Measurements from ENCODE around the gene SMIM1.
"Not testable (repeated sequence)": the region's sequence is repeated elsewhere in the genome, so short reads cannot be mapped to it uniquely, and the experiment has no call there.

The SMIM1 gene

GRCh38 chr1:3736708-3737107 lies 35.8 kb upstream of the SMIM1 start:
- no peak for DNase-seq (ENCODE audit: low spot score)

- DNase-seq (ENCODE audit: low spot score) = no peak
Measured at GRCh38 chr1:3738943-3739342, 33.6 kb upstream of the SMIM1 start.

- no peak for DNase-seq (ENCODE audit: low spot score)
Measured at GRCh38 chr1:3740042-3740441, 32.5 kb upstream of the SMIM1 start.

- DNase-seq (ENCODE audit: low spot score) = no peak
Measured at GRCh38 chr1:3740752-3741151, 31.8 kb upstream of the SMIM1 start.

GRCh38 chr1:3741566-3742438 lies 30.7 kb upstream of the SMIM1 start:
- no peak for DNase-seq (ENCODE audit: low spot score)

- no peak for DNase-seq (ENCODE audit: low spot score)
Measured at GRCh38 chr1:3742439-3743298, 29.9 kb upstream of the SMIM1 start.

- DNase-seq (ENCODE audit: low spot score) = no peak
Measured at GRCh38 chr1:3743421-3743820, 29.1 kb upstream of the SMIM1 start.

- no peak for DNase-seq (ENCODE audit: low spot score)
Measured at GRCh38 chr1:3743826-3744225, 28.7 kb upstream of the SMIM1 start.

GRCh38 chr1:3744646-3745045 lies 27.9 kb upstream of the SMIM1 start:
- DNase-seq (ENCODE audit: low spot score) = no peak

GRCh38 chr1:3745071-3745470 lies 27.5 kb upstream of the SMIM1 start:
- DNase-seq (ENCODE audit: low spot score) = no peak

GRCh38 chr1:3745590-3746381 lies 26.8 kb upstream of the SMIM1 start:
- no peak for DNase-seq (ENCODE audit: low spot score)

- DNase-seq (ENCODE audit: low spot score) = no peak
Measured at GRCh38 chr1:3746389-3746829, 26.1 kb upstream of the SMIM1 start.

GRCh38 chr1:3746830-3747521 lies 25.6 kb upstream of the SMIM1 start:
- DNase-seq (ENCODE audit: low spot score) = peak; percentile 87

GRCh38 chr1:3747522-3747848 lies 25.1 kb upstream of the SMIM1 start:
- DNase-seq (ENCODE audit: low spot score) = no peak

GRCh38 chr1:3747903-3748302 lies 24.6 kb upstream of the SMIM1 start:
- DNase-seq (ENCODE audit: low spot score) = no peak

GRCh38 chr1:3748316-3748900 lies 24.1 kb upstream of the SMIM1 start:
- DNase-seq (ENCODE audit: low spot score) = not testable (repeated sequence)

- DNase-seq (ENCODE audit: low spot score) = no peak
Measured at GRCh38 chr1:3749512-3749911, 23.0 kb upstream of the SMIM1 start.

- no peak for DNase-seq (ENCODE audit: low spot score)
Measured at GRCh38 chr1:3750741-3751140, 21.8 kb upstream of the SMIM1 start.

GRCh38 chr1:3752400-3752945 lies 20.1 kb upstream of the SMIM1 start, which contains the start of gene CCDC27:
CCDC27 (plus strand) TSS chr1:3752450; CDS start chr1:3752482, 32 bp downstream.
- no peak for DNase-seq (ENCODE audit: low spot score)

- DNase-seq (ENCODE audit: low spot score) = no peak
Measured at GRCh38 chr1:3753656-3754454, 18.7 kb upstream of the SMIM1 start.

Measured in CD4-positive, alpha-beta T cell treated with Interleukin-15 for 4 hours (primary cell).